Body of pancreas (tissue), 4 donors: Measurements from ENCODE around the gene FOXJ3.

Source experiments
- CTCF ChIP-seq, 7 experiments: fragments of 450-650 bp in 4 of 7; fragments of 200-600 bp in 3 of 7; sonication (generic) in 3 of 7; IDR thresholded peaks; one replicate each; pipeline ENCODE4 v1.5.1; 2016 to 2019; ENCODE audit warnings: antibody characterized with exemption in 7 of 7
- POLR2A ChIP-seq, 3 donors: fragments of 450-650 bp; IDR thresholded peaks; one replicate each; pipeline ENCODE4 v1.6.1; 2016; ENCODE audit warnings: antibody characterized with exemption in 3 of 3, mild to moderate bottlenecking in 2 of 3

- TF ChIP-seq CTCF (IDR thresholded peaks at IDR 0.05): peak in 1 of 7 experiments; percentile 18
- TF ChIP-seq POLR2A (IDR thresholded peaks at IDR 0.05): no peak
Measured at GRCh38 chr1:42266253-42267135, 68.5 kb downstream of the FOXJ3 start.
